Measurements from ENCODE around the gene C14orf180.

- TF ChIP-seq GATA2 (IDR thresholded peaks at IDR 0.05; ENCODE audit: low read depth, low read length) (no peak), GATA3 (IDR thresholded peaks at IDR 0.05; ENCODE audit: low read depth, low read length) (no peak)
Measured at GRCh38 chr14:104588066-104588857, 8.7 kb downstream of the C14orf180 start.

All from SH-SY5Y (cell line).